GM12878 (cell line): Measurements from ENCODE around the gene ADGRD1. TPM values are rescaled to one million over a fixed set of nuclear protein-coding genes. Genes with fewer than 3 reads are reported as not detected.

Source experiments
- ATAC-seq: fragments of 200-7000 bp; cut with Tn5 transposase; 3 replicates; pipeline ENCODE4 v1.9.1; 2020; ENCODE audit warnings: mild to moderate bottlenecking, moderate library complexity
- BruUV-seq: library from RNA; stranded (reverse); fragments of 400-500 nt; replicated peaks from 2 replicates; lab custom pipeline; 2021; lab: Mats Ljungman, UMichigan
- CTCF ChIA-PET: fragments of 300-600 bp; sonication (Branson Sonifier 250); formaldehyde crosslinking; extraction: SDS; loops from one replicate; lab custom pipeline; 2021; ENCODE audit warnings: inconsistent platforms; lab: Yijun Ruan, JAX
- POLR2A ChIA-PET: fragments of 350-600 bp; formaldehyde crosslinking; extraction: SDS; loops from one replicate; lab custom pipeline; 2021; ENCODE audit warnings: inconsistent platforms; lab: Charles Lee
- RAD21 ChIA-PET: fragments of 300-600 bp; sonication (Branson Sonifier 250); formaldehyde crosslinking; loops from one replicate; lab custom pipeline; 2023; ENCODE audit warnings: antibody characterized with exemption; ENCODE audit not compliant: unreplicated experiment; lab: Charles Lee
- SMC1A ChIA-PET: fragments of 300-600 bp; sonication (Branson Sonifier 250); formaldehyde crosslinking; loops from one replicate; lab custom pipeline; 2023; ENCODE audit not compliant: unreplicated experiment, uncharacterized antibody; lab: Charles Lee
- DNase-seq: peaks from one replicate; pipeline ENCODE4 v3.0.0-alpha.2; 2011; ENCODE audit warnings: low read depth, low spot score
- FAIRE-seq: peaks from 3 replicates; lab custom pipeline; 2011; peaks lifted over from hg19 to GRCh38; lab: Jason Lieb, UNC
- H2AFZ ChIP-seq: 2 replicates; pipeline ENCODE4 v1.6.0; 2011; ENCODE audit warnings: low read depth, low read length, control low read depth; ENCODE audit not compliant: control insufficient read depth
- H3K27ac ChIP-seq: 2 replicates; pipeline ENCODE4 v1.5.1; 2011; ENCODE audit warnings: control low read depth; ENCODE audit not compliant: control insufficient read depth, insufficient read depth
- H3K27me3 ChIP-seq, 2 experiments: replicated peaks in 1 of 2; 2 replicates each; pipeline versions ENCODE4 v1.6.0 to v1.6.1; 2011; ENCODE audit warnings: low read length in 1 of 2; ENCODE audit not compliant: control insufficient read depth in 2 of 2, insufficient read depth in 2 of 2
- H3K36me3 ChIP-seq, 2 experiments: 2 replicates each; pipeline ENCODE4 v1.5.1; 2011; ENCODE audit warnings: low read length in 1 of 2; ENCODE audit not compliant: control insufficient read depth in 2 of 2, insufficient read depth in 2 of 2
- H3K4me1 ChIP-seq: 2 replicates; pipeline ENCODE4 v1.6.1; 2011; ENCODE audit warnings: mild to moderate bottlenecking, low read length, moderate library complexity, mixed read lengths; ENCODE audit not compliant: control insufficient read depth, insufficient read depth
- H3K4me2 ChIP-seq: 2 replicates; pipeline ENCODE4 v1.6.0; 2011; ENCODE audit warnings: control low read depth; ENCODE audit not compliant: control insufficient read depth, insufficient read depth
- H3K4me3 ChIP-seq: fragments of 200-600 bp; sonication (generic); 2 replicates; pipeline ENCODE4 v1.5.1; 2016
- H3K79me2 ChIP-seq: 2 replicates; pipeline ENCODE4 v1.6.0; 2011; ENCODE audit warnings: low read length; ENCODE audit not compliant: control insufficient read depth, insufficient read depth
- H3K9ac ChIP-seq: 2 replicates; pipeline ENCODE4 v1.8.0; 2011; ENCODE audit warnings: low read length, control low read depth, mixed read lengths; ENCODE audit not compliant: control insufficient read depth, insufficient read depth
- H3K9me3 ChIP-seq: replicated peaks from 3 replicates; pipeline ENCODE4 v1.5.1; 2011; ENCODE audit warnings: mild to moderate bottlenecking, low read length; ENCODE audit not compliant: control insufficient read depth, insufficient read depth
- H4K20me1 ChIP-seq: 2 replicates; pipeline ENCODE4 v1.6.0; 2011; ENCODE audit not compliant: control insufficient read depth, insufficient read depth
- ASH2L ChIP-seq: fragments of 300-600, 200-600 bp; sonication (generic); IDR thresholded peaks from 2 replicates; pipeline ENCODE4 v1.6.1; 2017; ENCODE audit warnings: low read depth, mild to moderate bottlenecking, borderline replicate concordance
- CHD1 ChIP-seq: IDR thresholded peaks from 2 replicates; pipeline ENCODE4 v1.6.1; 2012; ENCODE audit warnings: low read depth, low read length, improper control_type of control experiment
- CREB1 ChIP-seq: IDR thresholded peaks from 2 replicates; pipeline ENCODE4 v1.6.1; 2012; ENCODE audit warnings: low read depth, mild to moderate bottlenecking, inconsistent platforms
- CUX1 ChIP-seq: IDR thresholded peaks from 2 replicates; pipeline ENCODE4 v1.6.1; 2012; ENCODE audit warnings: improper control_type of control experiment, low read depth, low read length; ENCODE audit not compliant: insufficient replicate concordance
- EGR1 ChIP-seq, 2 experiments: IDR thresholded peaks; 1 replicate in 1 of 2; 2 replicates in 1 of 2; pipeline ENCODE4 v1.6.1; 2011 to 2012; ENCODE audit warnings: low read depth in 2 of 2, low read length in 2 of 2, borderline replicate concordance in 1 of 2, mild to moderate bottlenecking in 1 of 2, moderate library complexity in 1 of 2
- MEF2B ChIP-seq: fragments of 450-650 bp; IDR thresholded peaks from 2 replicates; pipeline ENCODE4 v1.6.1; 2018; ENCODE audit warnings: mild to moderate bottlenecking, moderate library complexity; ENCODE audit not compliant: partially characterized antibody, poor library complexity, severe bottlenecking
- MXI1 ChIP-seq: fragments of 150-350 bp; IDR thresholded peaks from 2 replicates; pipeline ENCODE4 v1.6.1; 2011; ENCODE audit warnings: low read depth, mild to moderate bottlenecking, inconsistent platforms, low read length, improper control_type of control experiment
- RFX5 ChIP-seq: IDR thresholded peaks from 2 replicates; pipeline ENCODE4 v1.6.1; 2011; ENCODE audit warnings: low read depth, low read length, improper control_type of control experiment
- STAT3 ChIP-seq: IDR thresholded peaks from 2 replicates; pipeline ENCODE4 v1.6.1; 2011; ENCODE audit warnings: low read depth, low read length, improper control_type of control experiment
- SUPT20H ChIP-seq: IDR thresholded peaks from 2 replicates; pipeline ENCODE4 v1.6.1; 2011; ENCODE audit warnings: low read depth, mild to moderate bottlenecking, low read length, moderate library complexity, borderline replicate concordance; ENCODE audit not compliant: control insufficient read depth
- WGBS: methylation state at CpG from one replicate; pipeline ENCODE4 v1.1.6; 2016; ENCODE audit warnings: low lambda C conversion rate; ENCODE audit not compliant: insufficient replicate concordance, insufficient coverage; ENCODE audit errors: missing lambda C conversion rate; 5-methylcytosine and 5-hydroxymethylcytosine counted together
- in situ Hi-C: fragments of 300-500 bp; cut with MboI; formaldehyde crosslinking; loops from 9 replicates; pipeline ENCODE4 v1.14.3; 2018; ENCODE audit warnings: mixed read lengths
- intact Hi-C: fragments of 100-400 bp; cut with micrococcal nuclease; formaldehyde crosslinking; loops from one replicate; pipeline ENCODE4 v1.14.2; 2022; ENCODE audit not compliant: unreplicated experiment
- polyA plus RNA-seq, 11 experiments: library from polyadenylated mRNA; depleted of rRNA in 4 of 11; unstranded in 6 of 11; stranded (reverse) in 5 of 11; fragments of >200 nt; fragmentation: Nextera tagmentation in 4 of 11; fragmentation: Illumina TruSeq in 1 of 11; extraction: Ambion mirVana in 4 of 11; extraction: Trizol in 1 of 11; gene quantifications; 1 replicate in 1 of 11; 2 replicates in 10 of 11; pipeline versions ENCODE4 v1.2.1 to v1.2.3, GENCODE V29; 2011 to 2016; ENCODE audit warnings: inconsistent platforms in 2 of 11, missing spikeins in 2 of 11, low read depth in 1 of 11
- total RNA-seq, 4 experiments: library from RNA; depleted of rRNA in 3 of 4; stranded (reverse); fragments of >200 nt in 3 of 4; fragmentation: Illumina TruSeq in 1 of 4; extraction: Trizol in 1 of 4; gene quantifications; 2 replicates each; pipeline versions ENCODE4 v1.2.1 to v1.2.3, GENCODE V29; 2013 to 2021
- TF ChIP-seq, protein P1 (sequence below): IDR thresholded peaks from 2 replicates; pipeline ENCODE4 v1.6.1; 2012; ENCODE audit warnings: mild to moderate bottlenecking, low read depth, low read length

The ADGRD1 gene
- total and polyA plus RNA-seq, 10 of the 15 experiments (the other 5 are each of a cell fraction or from before 2014, with no cell fraction given): 0.15 to 12.7 (median 1.2) TPM

DNA sequence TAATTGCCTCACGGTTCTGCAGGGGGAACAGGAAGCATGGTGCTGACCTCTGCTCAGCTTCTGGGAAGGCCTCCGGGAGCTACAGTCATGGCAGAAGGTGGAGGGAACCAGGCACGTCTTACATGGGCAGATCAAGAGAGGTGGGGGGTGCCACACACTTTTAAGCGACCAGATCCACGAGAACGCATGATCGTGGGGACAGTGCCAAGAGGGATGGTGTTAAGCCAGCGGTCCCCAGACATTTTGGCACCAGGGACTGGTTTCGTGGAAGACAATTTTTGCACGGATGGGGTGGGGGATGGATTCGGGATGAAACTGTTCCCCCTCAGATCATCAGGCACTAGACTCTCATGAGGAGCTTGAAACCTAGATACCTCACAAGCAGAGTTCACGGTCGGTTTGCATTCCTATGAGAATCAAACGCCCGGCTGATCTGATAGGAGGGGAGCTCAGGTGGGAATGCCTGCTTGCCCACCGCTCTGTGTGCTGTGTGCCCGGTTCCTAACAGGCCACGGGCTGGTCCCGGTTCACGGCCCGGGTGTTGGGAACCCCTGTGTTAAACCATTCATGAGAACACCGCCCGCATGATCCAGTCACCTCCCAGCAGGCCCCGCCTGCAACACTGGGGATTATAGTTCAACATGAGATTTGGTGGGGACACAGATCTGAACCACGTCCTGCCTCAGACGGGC, 96.9 kb downstream of the ADGRD1 start:
- no peak for DNase-seq
- H3K9ac ChIP-seq: no peak overlapping the region
- TF ChIP-seq CREB1 (no peak), SUPT20H (no peak), RFX5 (no peak), CHD1 (no peak), ASH2L (no peak), EGR1 (IDR thresholded peaks at IDR 0.05; ENCODE audit: borderline replicate concordance in 1 of 2, low read depth in 2 of 2, low read length in 2 of 2) (no peak), CUX1 (no peak), STAT3 (no peak), MEF2B (no peak), MXI1 (no peak)
- TF ChIP-seq, protein P1, sequence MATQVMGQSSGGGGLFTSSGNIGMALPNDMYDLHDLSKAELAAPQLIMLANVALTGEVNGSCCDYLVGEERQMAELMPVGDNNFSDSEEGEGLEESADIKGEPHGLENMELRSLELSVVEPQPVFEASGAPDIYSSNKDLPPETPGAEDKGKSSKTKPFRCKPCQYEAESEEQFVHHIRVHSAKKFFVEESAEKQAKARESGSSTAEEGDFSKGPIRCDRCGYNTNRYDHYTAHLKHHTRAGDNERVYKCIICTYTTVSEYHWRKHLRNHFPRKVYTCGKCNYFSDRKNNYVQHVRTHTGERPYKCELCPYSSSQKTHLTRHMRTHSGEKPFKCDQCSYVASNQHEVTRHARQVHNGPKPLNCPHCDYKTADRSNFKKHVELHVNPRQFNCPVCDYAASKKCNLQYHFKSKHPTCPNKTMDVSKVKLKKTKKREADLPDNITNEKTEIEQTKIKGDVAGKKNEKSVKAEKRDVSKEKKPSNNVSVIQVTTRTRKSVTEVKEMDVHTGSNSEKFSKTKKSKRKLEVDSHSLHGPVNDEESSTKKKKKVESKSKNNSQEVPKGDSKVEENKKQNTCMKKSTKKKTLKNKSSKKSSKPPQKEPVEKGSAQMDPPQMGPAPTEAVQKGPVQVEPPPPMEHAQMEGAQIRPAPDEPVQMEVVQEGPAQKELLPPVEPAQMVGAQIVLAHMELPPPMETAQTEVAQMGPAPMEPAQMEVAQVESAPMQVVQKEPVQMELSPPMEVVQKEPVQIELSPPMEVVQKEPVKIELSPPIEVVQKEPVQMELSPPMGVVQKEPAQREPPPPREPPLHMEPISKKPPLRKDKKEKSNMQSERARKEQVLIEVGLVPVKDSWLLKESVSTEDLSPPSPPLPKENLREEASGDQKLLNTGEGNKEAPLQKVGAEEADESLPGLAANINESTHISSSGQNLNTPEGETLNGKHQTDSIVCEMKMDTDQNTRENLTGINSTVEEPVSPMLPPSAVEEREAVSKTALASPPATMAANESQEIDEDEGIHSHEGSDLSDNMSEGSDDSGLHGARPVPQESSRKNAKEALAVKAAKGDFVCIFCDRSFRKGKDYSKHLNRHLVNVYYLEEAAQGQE: no peak
- 69% methylated on average over 26 of the region's 26 CpGs for WGBS
- ATAC-seq: no peak
- H3K27ac ChIP-seq: no peak overlapping the region
- no peak for FAIRE-seq
- H2AFZ ChIP-seq: no peak overlapping the region
- in situ Hi-C loops (no loop called here), intact Hi-C loops (no loop called here)
- no peak overlapping the region for H3K4me3 ChIP-seq
- ChIA-PET RAD21 (no interaction called here), POLR2A (no interaction called here), CTCF (interaction anchor here (0.6 to 1.0 kb wide), 2 partner anchors 55 to 1004 kb away, joined by 3 read pairs; no protein-coding TSS in a partner anchor), SMC1A (no interaction called here)
- no TSS peak for BruUV-seq
- H3K79me2 ChIP-seq: no peaks in the 10 kb centered on the region
- H4K20me1 ChIP-seq: no peaks in the 10 kb centered on the region
- no peaks in the 10 kb centered on the region for H3K4me1 ChIP-seq
- H3K4me2 ChIP-seq: no peak overlapping the region
- no peaks in the 10 kb centered on the region for H3K27me3 ChIP-seq
- no peaks in the 10 kb centered on the region for H3K36me3 ChIP-seq
- H3K9me3 ChIP-seq: no peaks in the 10 kb centered on the region
